CD4-positive, alpha-beta T cell (primary cell): ENCODE measurements around the gene BIN2. TPM values are rescaled to one million over a fixed set of nuclear protein-coding genes. Genes with fewer than 3 reads are reported as not detected.
"Not testable (repeated sequence)": the region's sequence is repeated elsewhere in the genome, so short reads cannot be mapped to it uniquely, and the experiment has no call there.

Source experiments
- ATAC-seq: fragments of 200-7000 bp; cut with Tn5 transposase; one replicate; pipeline ENCODE4 v1.10.0; 2022; ENCODE audit warnings: mild to moderate bottlenecking; ENCODE audit not compliant: poor library complexity
- CTCF ChIA-PET: fragments of 350-600 bp; sonication (Branson Sonifier 250); formaldehyde crosslinking; loops from one replicate; lab custom pipeline; 2021; ENCODE audit warnings: antibody characterized with exemption, inconsistent platforms; lab: Charles Lee
- POLR2A ChIA-PET: fragments of 350-600 bp; sonication (Branson Sonifier 250); formaldehyde crosslinking; loops from one replicate; lab custom pipeline; 2021; ENCODE audit warnings: antibody characterized with exemption, inconsistent platforms; lab: Charles Lee
- DNase-seq, 14 experiments: peaks; one replicate each; pipeline ENCODE4 v3.0.0-alpha.2; 2013 to 2020; ENCODE audit warnings: mixed read lengths in 2 of 14
- H3K27ac ChIP-seq, 2 donors: one replicate each; pipeline versions ENCODE4 v1.5.1 to v1.7.0; 2013; ENCODE audit warnings: low read length in 2 of 2, low read depth in 1 of 2, mild to moderate bottlenecking in 1 of 2
- H3K27me3 ChIP-seq, 2 experiments: 1 replicate in 1 of 2; 2 replicates in 1 of 2; pipeline versions ENCODE4 v1.6.1 to v1.7.0; 2013; ENCODE audit warnings: low read length in 2 of 2, control low read depth in 1 of 2, mild to moderate bottlenecking in 1 of 2, moderate library complexity in 1 of 2; ENCODE audit not compliant: insufficient read depth in 2 of 2, control insufficient read depth in 1 of 2
- H3K36me3 ChIP-seq: one replicate; pipeline ENCODE4 v1.6.1; 2013; ENCODE audit warnings: low read length, control low read depth; ENCODE audit not compliant: insufficient read depth
- H3K4me1 ChIP-seq: one replicate; pipeline ENCODE4 v1.6.1; 2013; ENCODE audit warnings: low read length, control low read depth; ENCODE audit not compliant: insufficient read depth
- H3K4me3 ChIP-seq: one replicate; pipeline ENCODE4 v1.5.1; 2013; ENCODE audit warnings: mild to moderate bottlenecking, low read length, moderate library complexity
- H3K9me3 ChIP-seq, 2 experiments: 1 replicate in 1 of 2; 2 replicates in 1 of 2; pipeline versions ENCODE4 v1.6.1 to v1.7.0; 2013; ENCODE audit warnings: low read length in 2 of 2, mild to moderate bottlenecking in 2 of 2, control low read depth in 1 of 2, moderate library complexity in 1 of 2; ENCODE audit not compliant: control insufficient read depth in 1 of 2, insufficient read depth in 1 of 2
- H3K27ac Mint-ChIP-seq: one replicate; pipeline ENCODE4 v1.8.0; 2020; ENCODE audit warnings: mixed read lengths
- H3K27me3 Mint-ChIP-seq: one replicate; pipeline ENCODE4 v1.8.0; 2021; ENCODE audit warnings: mixed read lengths
- H3K36me3 Mint-ChIP-seq: one replicate; pipeline ENCODE4 v1.8.0; 2021; ENCODE audit warnings: low read depth, mixed read lengths
- H3K4me1 Mint-ChIP-seq: one replicate; pipeline ENCODE4 v1.8.0; 2021; ENCODE audit warnings: low read depth, mixed read lengths
- H3K4me3 Mint-ChIP-seq: one replicate; pipeline ENCODE4 v1.8.0; 2020; ENCODE audit warnings: mild to moderate bottlenecking, mixed read lengths
- H3K9me3 Mint-ChIP-seq: one replicate; pipeline ENCODE4 v1.8.0; 2020; ENCODE audit warnings: mixed read lengths
- intact Hi-C, 2 experiments: fragments of 100-400 bp; cut with DNase I in 1 of 2; cut with micrococcal nuclease in 1 of 2; formaldehyde crosslinking; loops; one replicate each; pipeline versions ENCODE4 v1.15.1 to v1.9.0; 2023 to 2025; cut with DNase I, micrococcal nuclease
- total RNA-seq, 174 experiments: library from RNA in 2 of 174; stranded (reverse) in 2 of 174; gene quantifications; one replicate each; pipeline ENCODE4 v1.2.3 and lab custom pipeline; 2021 to 2026
- TF ChIP-seq, protein P1 (sequence below): fragments of 200-600 bp; IDR thresholded peaks from one replicate; pipeline ENCODE4 v1.8.0; 2022; ENCODE audit warnings: antibody characterized with exemption, mild to moderate bottlenecking

The BIN2 gene
- total RNA-seq, 2 experiments from 2014 or later = 127 to 138 TPM

DNA sequence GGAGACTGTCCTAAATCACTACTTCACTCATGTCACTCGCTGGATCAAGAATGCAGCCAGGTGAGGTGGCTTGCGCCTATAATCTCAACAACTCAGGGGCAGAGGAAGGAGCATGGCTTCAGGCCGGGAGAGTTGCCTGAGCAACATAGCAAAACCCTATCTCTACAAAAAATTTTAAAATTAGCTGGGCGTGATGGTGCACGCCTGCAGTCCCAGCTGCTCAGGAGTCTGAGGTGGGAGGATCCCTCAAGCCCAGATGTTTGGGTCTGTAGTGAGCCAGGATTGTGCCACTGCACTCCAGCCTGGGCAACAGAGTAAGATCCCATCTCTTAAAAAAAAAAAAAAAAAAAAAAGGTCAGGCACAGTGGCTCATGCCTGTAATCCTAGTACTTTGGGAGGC, 59.7 kb downstream of the BIN2 start:
- H3K36me3 Mint-ChIP-seq = no peaks in the 10 kb centered on the region
- Histone ChIP-seq H3K9me3 (no peaks in the 10 kb centered on the region), H3K27ac (no peak overlapping the region), H3K36me3 (no peaks in the 10 kb centered on the region), H3K4me1 (peaks cover 7% of the 10 kb centered on the region), H3K4me3 (no peak overlapping the region), H3K27me3 (no peaks in the 10 kb centered on the region)
- ChIA-PET POLR2A (interaction anchor here (1.1 kb wide), 1 partner anchor 77 kb away, joined by 4 read pairs; no protein-coding TSS in a partner anchor), CTCF (interaction anchor here (2.2 kb wide), 1 partner anchor 26 kb away, joined by 6 read pairs; the partner anchor contains the start of gene DAZAP2)
- no peaks in the 10 kb centered on the region for H3K27me3 Mint-ChIP-seq
- intact Hi-C loops = loop anchor here in 1 of 2 experiments (10.0 kb wide), 1 partner anchor 49 kb away; the partner anchor contains the start of gene POU6F1
- no peak overlapping the region for H3K27ac Mint-ChIP-seq
- no peak for ATAC-seq
- peaks cover 35% of the 10 kb centered on the region for H3K4me1 Mint-ChIP-seq
- DNase-seq = no peak
- H3K4me3 Mint-ChIP-seq = no peak overlapping the region
- TF ChIP-seq, protein P1, sequence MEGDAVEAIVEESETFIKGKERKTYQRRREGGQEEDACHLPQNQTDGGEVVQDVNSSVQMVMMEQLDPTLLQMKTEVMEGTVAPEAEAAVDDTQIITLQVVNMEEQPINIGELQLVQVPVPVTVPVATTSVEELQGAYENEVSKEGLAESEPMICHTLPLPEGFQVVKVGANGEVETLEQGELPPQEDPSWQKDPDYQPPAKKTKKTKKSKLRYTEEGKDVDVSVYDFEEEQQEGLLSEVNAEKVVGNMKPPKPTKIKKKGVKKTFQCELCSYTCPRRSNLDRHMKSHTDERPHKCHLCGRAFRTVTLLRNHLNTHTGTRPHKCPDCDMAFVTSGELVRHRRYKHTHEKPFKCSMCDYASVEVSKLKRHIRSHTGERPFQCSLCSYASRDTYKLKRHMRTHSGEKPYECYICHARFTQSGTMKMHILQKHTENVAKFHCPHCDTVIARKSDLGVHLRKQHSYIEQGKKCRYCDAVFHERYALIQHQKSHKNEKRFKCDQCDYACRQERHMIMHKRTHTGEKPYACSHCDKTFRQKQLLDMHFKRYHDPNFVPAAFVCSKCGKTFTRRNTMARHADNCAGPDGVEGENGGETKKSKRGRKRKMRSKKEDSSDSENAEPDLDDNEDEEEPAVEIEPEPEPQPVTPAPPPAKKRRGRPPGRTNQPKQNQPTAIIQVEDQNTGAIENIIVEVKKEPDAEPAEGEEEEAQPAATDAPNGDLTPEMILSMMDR = no peak
- H3K9me3 Mint-ChIP-seq = no peaks in the 10 kb centered on the region

DNA sequence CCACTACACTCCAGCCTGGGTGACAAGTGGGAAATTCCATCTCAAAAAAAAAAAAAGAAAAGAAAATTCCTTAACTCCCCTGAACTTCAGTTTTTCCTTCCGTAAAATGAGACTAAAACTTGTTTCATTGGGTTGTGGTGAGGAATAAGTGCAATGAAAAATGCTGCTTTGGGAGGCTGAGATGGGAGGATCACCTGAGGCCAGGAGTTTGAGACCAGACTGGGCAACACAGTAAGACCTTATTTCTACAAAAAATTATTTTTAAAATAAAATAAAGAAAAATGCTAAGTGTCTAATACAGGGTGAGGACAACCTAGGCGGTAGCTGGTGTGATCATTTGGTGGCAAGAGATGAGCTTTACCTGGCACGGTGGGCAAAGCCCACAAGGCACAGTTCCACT, 60.6 kb downstream of the BIN2 start:
- H3K4me1 ChIP-seq = no peaks in the 10 kb centered on the region
- H3K4me3 ChIP-seq = no peak overlapping the region
- H3K36me3 Mint-ChIP-seq = no peaks in the 10 kb centered on the region
- H3K27me3 Mint-ChIP-seq = no peaks in the 10 kb centered on the region
- H3K9me3 ChIP-seq = no peaks in the 10 kb centered on the region
- H3K27ac ChIP-seq = no peak overlapping the region
- H3K36me3 ChIP-seq = no peaks in the 10 kb centered on the region
- H3K9me3 Mint-ChIP-seq = no peaks in the 10 kb centered on the region
- H3K27ac Mint-ChIP-seq = no peak overlapping the region
- H3K4me3 Mint-ChIP-seq = no peak overlapping the region
- ATAC-seq (no peak), DNase-seq (no peak)
- intact Hi-C loops = loop anchor here in 1 of 2 experiments (10.0 kb wide), 1 partner anchor 49 kb away; the partner anchor contains the start of gene POU6F1
- H3K4me1 Mint-ChIP-seq = peaks cover 28% of the 10 kb centered on the region
- ChIA-PET CTCF (interaction anchor here (0.7 to 2.2 kb wide), 2 partner anchors 18 to 25 kb away, joined by 4 to 6 read pairs; partner anchors contain the start of gene DAZAP2), POLR2A (interaction anchor here (0.6 to 1.2 kb wide), 3 partner anchors 14 to 140 kb away, joined by 3 to 4 read pairs (median 3); no protein-coding TSS in a partner anchor)
- no peaks in the 10 kb centered on the region for H3K27me3 ChIP-seq
- TF ChIP-seq, protein P1 = no peak

DNA sequence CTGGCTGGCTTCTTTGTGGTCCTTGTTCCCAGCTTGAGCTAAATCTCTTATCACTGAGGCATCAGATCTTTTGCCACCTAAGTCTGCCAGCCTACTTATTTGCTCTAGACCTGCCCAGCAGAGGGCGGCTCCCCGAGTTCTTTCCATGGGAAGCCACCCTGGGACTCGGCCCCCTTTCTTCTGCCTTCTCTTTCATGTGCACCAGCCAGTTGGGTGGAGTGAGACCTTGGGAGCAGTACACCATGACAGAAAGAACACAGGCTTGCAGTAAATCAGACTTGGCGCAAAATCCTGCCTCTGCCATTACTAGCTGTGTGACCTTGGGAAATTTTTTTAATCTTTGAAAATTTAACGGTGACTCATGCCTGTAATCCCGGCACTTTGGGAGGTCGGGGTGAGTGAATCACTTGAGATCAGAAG, 61.2 kb downstream of the BIN2 start:
- CTCF ChIA-PET = interaction anchor here (0.5 to 2.2 kb wide), 5 partner anchors 18 to 293 kb away, joined by 3 to 6 read pairs (median 4); partner anchors contain the start of gene DAZAP2
- Mint-ChIP-seq H3K27me3 (no peaks in the 10 kb centered on the region), H3K4me1 (peaks cover 24% of the 10 kb centered on the region), H3K9me3 (no peaks in the 10 kb centered on the region), H3K27ac (no peak overlapping the region), H3K4me3 (no peak overlapping the region), H3K36me3 (no peaks in the 10 kb centered on the region)
- intact Hi-C loops = loop anchor here in 1 of 2 experiments (10.0 kb wide), 1 partner anchor 48 kb away; the partner anchor contains the start of gene POU6F1
- POLR2A ChIA-PET = interaction anchor here (0.6 to 1.8 kb wide), 3 partner anchors 13 to 139 kb away, joined by 3 to 6 read pairs (median 3); partner anchors contain the start of gene DAZAP2
- no peak overlapping the region for H3K4me3 ChIP-seq
- H3K27ac ChIP-seq = no peak overlapping the region
- TF ChIP-seq, protein P1 = peak; percentile 27
- no peaks in the 10 kb centered on the region for H3K27me3 ChIP-seq
- no peaks in the 10 kb centered on the region for H3K4me1 ChIP-seq
- H3K36me3 ChIP-seq = no peaks in the 10 kb centered on the region
- no peaks in the 10 kb centered on the region for H3K9me3 ChIP-seq
- peak; percentile 56 for ATAC-seq
- DNase-seq = peak in 5 of 14 experiments; percentile 21 to 61 (median 47)

DNA sequence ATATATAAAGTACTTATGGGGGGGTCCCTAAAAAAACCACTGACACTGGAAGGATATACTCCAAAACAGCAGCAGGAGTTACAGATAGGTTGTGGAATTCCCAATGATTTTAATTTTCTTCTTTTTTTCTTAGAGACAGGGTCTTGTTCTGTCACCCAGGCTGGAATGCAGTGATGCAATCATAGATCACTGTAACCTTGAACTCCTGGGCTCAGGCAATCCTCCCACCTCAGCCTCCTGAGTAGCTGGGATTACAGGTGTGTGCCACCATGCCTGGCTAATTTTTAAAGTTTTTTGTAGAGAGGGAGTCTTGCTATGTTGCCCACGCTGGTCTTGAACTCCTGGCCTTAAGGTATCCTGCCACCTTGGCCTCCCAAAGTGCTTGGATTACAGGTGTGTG, 64.4 kb downstream of the BIN2 start:
- not testable (repeated sequence) for H3K4me1 ChIP-seq, H3K27ac Mint-ChIP-seq, H3K36me3 Mint-ChIP-seq, H3K9me3 ChIP-seq, H3K9me3 Mint-ChIP-seq, ATAC-seq, H3K36me3 ChIP-seq, H3K27me3 ChIP-seq, DNase-seq, H3K4me3 ChIP-seq, H3K4me3 Mint-ChIP-seq, H3K27me3 Mint-ChIP-seq, H3K27ac ChIP-seq
- intact Hi-C loops = loop anchor here in 1 of 2 experiments (10.0 kb wide), 1 partner anchor 435 kb away; no protein-coding TSS in a partner anchor
- CTCF ChIA-PET = interaction anchor here (0.6 kb wide), 1 partner anchor 55 kb away, joined by 3 read pairs; no protein-coding TSS in a partner anchor
- peaks cover 11% of the 10 kb centered on the region for H3K4me1 Mint-ChIP-seq
- POLR2A ChIA-PET = interaction anchor here (1.0 kb wide), 2 partner anchors 12 to 81 kb away, joined by 3 read pairs; no protein-coding TSS in a partner anchor
